CD4-positive, alpha-beta T cell treated with Interferon alpha-2 for 1 hour (primary cell): ENCODE measurements around the gene A1CF.
"Not testable (repeated sequence)": the region's sequence is repeated elsewhere in the genome, so short reads cannot be mapped to it uniquely, and the experiment has no call there.

Experiments
- DNase-seq, 2 donors: peaks; one replicate each; pipeline ENCODE4 v3.0.0-alpha.2; 2020 to 2022

Gene A1CF, protein sequence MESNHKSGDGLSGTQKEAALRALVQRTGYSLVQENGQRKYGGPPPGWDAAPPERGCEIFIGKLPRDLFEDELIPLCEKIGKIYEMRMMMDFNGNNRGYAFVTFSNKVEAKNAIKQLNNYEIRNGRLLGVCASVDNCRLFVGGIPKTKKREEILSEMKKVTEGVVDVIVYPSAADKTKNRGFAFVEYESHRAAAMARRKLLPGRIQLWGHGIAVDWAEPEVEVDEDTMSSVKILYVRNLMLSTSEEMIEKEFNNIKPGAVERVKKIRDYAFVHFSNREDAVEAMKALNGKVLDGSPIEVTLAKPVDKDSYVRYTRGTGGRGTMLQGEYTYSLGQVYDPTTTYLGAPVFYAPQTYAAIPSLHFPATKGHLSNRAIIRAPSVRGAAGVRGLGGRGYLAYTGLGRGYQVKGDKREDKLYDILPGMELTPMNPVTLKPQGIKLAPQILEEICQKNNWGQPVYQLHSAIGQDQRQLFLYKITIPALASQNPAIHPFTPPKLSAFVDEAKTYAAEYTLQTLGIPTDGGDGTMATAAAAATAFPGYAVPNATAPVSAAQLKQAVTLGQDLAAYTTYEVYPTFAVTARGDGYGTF

DNA sequence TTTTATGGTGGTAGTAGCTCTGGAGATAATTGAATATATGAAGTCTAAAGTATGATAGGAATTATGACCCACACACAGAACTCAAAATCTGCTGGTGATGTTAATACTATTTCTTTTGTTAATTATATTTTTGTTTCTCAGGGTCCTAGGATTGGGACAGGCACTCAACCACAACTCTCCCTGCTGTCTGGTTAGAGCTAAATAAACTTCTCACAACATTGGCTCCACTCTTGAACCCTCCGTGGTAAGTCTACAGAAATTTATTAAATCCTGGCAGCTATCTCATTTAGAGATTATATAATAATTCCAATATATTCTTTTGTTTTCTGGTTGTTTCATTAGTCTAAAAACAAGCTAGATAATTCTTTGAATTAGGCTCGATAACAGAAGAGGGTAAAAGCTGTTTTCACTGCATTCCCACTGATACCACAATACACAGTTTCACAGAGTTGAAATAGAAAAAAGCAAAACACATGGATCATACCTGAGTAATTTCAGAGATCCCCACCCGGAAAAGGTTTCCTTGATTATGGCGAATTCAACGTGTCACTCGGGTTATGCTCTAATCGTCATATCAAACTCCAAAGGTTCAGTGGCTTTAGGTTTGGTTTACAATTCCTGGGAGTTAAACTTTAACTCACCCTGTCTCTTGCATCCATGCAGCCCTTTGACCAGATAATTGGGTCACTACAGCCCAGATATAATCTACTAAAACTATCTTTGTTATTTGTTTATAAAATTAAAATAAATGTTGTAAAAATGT, at the start of gene A1CF:
TSS of gene A1CF (minus strand) at position 531 of the 763 bp plus-strand sequence. CDS start 25,687 bp downstream, outside the sequence.
- DNase-seq, result no peak

DNA sequence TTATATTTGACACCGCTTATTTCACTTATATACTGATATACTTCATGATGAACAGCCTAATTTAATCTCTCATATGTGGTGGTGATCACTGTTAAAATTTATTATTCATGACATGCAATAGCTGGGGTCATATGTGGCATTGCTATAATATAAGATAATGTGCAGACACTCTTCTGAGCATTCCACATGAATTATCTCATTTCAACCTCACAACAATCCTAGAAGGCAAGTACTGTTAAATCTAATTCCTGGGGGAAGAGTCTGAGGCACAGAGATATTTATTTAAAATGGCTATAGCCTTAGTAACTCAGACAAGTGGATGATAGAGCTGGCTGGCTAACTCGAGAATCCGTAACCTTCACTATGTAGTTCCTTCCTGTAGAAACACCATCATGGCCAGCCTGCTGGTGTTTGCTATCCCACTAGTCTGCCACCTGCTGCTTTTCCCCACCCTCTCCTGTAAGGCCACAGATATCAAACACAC, 46.6 kb upstream of the A1CF start:
- DNase-seq, result no peak

DNA sequence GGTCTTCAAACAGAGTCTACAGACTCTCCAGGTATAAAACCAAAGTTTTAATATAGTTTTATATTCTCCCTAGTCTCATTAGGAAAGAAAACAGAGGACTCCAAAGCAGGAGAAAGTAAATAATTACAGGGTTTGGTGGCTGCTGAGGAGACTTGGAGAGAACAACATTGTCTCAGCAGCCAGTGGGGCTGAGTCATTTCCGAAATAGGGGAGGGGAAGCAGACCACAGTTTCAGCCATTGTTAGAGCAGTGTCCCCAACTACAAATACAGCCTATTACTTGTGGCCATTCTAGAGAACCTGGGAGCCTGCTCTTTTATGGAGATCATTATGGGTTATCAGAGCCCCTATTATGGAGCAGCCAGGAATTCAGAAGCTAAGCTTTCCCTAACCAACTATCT, 44.2 kb upstream of the A1CF start:
- no peak for DNase-seq

DNA sequence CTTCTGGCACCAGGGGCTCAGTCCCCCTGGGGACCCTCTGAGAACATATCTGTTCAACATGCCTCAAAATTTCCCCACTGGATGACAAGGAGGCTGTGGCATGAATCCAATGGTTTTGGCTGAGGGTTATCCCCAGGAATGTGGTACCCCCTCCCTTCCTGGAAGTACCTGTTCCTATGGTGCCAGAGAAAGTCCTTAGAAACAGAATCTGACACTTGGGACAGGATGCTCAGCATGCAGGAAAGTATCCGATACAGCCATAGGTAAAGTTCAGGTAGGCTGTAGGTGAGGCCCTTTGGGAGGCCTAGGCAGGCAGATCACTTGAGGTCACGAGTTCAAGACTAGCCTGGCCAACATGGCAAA, 42.7 kb upstream of the A1CF start:
- DNase-seq, result no peak

DNA sequence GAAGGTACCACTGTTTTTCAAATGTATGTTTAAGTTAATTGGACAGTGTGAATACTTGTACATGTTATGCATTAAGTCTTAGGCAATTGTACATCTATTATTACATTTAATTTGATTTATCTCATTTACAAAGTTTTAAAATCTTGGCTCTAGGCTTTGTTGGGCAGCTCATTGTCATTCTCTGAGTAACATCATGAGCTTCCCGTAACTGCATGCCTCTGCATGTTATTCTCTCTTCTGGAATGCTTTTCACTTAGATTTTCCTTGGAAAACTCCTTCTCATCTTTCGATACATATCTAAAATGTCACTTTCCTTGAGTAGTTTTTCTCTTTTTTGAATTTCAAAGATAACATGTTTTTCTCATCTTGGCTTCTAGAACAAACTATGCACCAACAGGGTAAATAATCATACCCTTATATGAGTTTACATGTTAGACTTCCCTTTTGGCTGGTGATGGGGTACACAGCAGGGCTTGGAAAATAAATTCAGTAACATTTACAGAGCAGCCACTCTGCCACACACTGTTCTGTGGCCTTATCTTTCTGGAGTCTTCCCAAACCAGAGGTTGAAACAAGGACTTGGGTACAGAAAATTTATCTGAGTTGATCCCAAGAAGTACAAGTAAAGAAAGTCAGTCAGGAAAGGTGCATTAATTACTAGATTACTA, 42.2 kb upstream of the A1CF start:
- no peak for DNase-seq

DNA sequence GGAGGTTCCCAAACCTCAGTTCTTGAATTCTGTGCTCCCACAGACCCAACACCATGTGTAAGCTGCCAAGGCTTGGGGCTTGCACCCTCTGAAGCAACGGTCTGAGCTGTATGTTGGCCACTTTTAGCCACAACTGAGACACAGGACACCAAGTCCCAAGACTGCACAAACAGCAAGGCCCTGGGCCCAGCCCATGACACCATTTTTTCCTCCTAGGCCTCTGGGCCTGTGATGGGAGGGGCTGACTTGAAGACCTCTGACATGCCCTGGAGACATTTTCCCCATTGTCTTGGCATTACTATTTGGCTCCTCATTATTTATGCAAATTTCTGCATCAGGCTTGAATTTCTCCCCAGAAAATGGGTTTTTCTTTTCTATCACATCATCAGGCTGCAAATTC, 38.0 kb upstream of the A1CF start:
- not testable (repeated sequence) for DNase-seq

DNA sequence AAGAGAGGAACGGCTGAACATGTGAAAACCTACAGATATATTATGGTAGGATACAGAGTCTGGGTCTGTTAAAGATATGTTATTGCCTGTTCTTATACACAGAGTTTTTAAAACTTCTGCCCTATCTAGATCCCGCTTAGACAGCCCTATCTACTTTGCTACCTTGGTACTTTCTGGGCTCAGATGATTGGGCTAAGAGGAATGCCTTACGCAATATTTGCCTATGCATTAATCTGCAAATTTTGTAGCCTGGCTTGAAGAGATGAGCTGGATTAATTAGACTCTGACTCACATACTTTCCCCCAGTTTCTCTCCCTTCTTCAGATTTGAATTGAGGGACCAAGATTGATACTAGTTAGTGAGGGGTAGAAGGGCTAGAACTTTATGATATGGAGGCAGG, 33.6 kb upstream of the A1CF start:
- no peak for DNase-seq

DNA sequence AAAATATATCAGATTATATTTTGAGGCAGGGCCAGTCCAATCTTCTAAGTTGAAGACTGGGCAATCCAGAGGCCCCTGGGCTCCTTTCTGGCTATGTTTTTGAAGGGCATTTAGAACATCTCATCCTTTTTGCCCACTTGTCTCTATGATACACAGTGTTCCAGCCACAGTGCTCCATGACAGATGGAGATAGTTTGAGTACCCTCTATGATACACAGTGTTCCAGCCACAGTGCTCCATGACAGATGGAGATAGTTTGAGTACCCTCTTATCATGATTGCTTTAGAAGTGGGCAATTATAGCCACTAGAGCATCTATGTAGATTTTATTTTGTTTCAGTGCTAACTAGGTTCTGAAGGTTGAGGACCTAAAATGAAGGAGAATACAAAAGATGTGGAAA, 33.1 kb upstream of the A1CF start:
- no peak for DNase-seq

DNA sequence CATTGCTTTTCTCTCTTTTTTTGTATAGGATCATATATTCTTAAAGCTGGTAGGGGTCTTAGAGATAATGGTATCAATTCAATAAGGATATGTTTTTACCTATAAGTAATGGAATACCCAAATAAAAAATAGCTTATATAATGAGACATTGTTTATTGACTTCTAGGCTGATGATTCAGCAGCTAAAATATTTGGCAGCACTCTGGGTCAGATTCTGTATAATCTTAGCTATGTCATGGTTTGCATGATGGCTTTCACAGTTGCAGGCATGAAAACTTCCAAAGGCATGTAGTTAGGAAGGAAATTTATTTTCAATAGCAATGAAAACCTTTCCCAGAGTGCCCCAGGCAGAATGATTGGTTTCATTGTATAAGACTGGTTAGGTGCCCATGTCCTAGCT, 32.1 kb upstream of the A1CF start:
- DNase-seq, result no peak

DNA sequence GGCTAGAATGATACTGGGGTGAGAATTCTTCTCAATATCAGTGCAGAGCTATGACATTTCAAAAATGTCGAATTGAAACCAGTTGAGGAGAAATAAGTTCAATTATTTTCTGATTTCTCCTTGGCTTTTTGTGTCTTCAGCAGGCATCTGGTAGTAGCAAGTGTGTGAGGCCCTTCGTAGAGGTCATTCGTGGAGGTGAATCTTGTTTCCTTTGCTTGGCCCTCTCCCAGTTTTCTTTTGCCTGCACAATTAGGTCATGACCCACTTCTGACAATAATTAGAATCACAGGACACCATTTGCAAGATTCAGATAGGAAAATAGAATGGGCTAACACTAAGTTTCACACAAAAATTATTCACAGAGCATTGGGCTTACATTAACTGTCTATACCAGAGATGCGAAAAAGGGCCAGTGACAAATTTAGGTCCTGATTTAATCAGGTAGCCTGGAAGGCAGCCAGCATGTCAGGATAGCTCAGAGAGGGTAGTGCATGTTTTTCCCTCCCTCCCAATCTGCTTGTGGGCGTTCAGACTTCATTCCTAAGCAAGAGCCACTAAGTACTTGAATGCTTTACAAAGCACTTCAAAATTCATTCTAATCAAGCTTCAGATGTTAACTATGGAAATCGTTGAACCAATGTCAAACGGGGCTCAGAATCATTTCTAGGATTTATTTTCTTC, 24.0 kb upstream of the A1CF start:
- no peak for DNase-seq

DNA sequence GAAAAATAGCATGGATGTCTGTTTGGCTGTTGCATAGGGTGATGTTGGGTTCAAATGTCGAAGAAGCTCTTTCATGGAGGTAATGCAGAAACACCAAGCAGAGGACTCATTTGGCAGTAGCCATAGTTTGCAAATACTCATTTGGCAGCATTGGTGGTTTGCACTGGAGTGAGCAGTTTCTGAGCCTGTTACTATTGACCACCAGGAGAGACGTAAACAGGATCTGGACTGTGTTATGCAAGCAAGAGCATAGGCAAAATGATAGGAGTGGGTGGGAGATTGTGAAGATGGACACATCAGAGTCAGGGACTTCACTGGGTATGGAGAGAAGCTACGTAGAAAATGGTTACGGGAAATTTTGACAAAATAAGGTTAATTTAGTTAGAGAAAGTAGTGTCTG, 22.9 kb upstream of the A1CF start:
- no peak for DNase-seq

DNA sequence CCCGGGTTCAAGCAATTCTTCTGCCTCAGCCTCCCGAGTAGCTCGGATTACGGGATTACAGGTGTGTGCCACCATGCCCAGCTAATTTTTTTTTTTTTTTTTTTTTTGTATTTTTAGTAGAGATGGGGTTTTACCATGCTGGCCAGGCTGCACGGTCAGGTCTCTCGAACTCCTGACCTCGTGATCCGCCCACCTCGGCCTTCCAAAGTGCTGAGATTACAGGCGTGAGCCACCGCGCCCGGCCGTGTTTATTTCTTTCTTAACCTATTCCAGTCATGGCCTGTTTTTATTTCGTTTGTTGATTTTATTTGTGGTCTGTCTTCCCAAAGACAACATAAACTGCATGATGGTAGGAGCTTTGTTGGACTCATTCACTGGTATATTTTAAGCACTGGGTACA, 20.4 kb upstream of the A1CF start:
- not testable (repeated sequence) for DNase-seq

DNA sequence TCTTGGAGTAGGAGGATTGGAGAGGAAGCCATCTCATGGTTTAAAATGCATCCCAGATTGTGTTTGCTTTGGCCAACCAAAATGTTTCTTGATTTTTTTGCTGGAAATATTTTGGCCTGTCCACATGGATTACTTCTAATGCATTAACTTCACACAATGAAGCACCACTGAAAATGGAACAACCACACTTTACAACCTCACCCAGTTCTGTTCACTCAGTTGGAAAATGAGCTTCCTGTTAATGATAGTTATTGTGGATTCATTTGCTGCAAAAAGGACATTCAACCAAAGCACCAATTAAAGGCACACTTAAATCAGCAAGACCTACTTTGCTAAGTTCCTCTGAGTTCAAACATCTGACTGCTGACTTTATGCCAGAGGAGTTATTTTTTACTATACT, 11.3 kb upstream of the A1CF start:
- DNase-seq, result no peak

DNA sequence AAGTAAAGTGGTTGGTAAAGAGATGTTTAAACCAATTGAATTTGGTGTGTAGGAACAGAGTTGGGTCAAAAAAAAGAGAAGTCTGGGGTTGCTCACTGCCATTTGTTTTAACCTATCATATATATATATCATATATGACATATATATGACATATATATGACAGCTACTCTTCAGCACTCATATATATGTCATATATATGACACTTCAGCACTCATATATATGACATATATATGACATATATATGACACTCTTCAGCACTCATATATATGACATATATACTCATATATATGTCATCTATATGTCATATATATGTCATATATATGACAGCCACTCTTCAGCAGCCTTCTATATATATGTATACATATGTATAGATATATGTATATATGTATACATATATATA, 8.9 kb upstream of the A1CF start:
- DNase-seq, result no peak

DNA sequence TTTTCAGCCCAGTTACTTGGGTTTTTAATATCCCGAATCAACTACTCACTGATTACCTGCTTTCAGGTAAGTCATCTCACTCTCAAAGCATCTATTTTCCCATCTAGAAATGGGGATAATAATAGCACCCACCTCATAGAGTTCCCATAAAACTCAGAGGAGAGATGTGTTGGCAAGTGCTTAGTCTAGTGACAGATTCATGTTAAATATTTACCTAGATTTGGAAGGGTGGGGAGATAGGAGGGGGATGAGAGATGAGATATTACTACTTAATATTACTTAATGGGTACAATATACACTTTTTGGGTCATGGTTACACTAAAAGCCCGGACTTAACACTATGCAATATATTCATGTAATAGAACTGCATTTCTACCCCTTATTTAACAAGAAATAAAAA, 7.0 kb upstream of the A1CF start:
- DNase-seq, result no peak

DNA sequence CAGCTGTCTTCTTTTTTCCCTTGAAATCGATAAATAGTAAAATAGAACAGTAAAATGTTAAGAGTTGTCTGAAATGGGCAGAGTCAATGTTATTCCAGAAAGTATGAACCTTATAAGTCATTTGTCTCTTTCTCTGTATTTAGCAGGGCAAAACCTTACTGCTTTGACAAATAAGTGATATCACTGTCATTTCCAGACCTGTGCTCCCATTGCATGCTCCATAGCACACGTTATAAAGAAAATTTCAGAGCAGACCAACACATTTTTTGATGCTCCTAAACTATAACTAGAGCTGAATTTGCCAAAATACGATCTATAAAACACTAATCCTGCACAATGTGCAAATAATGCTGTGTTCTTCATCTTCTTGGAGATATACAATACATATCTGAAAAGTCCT, 1.1 kb downstream of the A1CF start:
- DNase-seq, result no peak

DNA sequence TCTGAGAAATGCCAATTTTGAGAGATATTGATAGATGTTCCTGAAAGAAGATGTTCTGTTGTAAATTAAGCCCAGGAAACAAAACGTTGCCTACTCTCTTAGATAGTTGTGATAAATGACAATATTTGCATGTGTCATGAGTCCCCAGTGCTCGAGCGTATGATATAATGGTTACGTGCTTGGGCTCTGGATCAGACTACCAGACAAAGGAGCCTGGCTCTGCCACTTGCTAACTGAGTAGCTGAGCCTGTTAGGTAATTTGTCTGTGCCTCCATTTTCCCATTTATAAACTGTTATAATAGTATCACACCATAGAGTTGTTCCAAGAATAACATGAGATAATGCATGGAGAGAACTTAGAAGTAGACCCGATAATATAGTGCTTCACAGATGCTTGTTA, 1.8 kb downstream of the A1CF start:
- no peak for DNase-seq

DNA sequence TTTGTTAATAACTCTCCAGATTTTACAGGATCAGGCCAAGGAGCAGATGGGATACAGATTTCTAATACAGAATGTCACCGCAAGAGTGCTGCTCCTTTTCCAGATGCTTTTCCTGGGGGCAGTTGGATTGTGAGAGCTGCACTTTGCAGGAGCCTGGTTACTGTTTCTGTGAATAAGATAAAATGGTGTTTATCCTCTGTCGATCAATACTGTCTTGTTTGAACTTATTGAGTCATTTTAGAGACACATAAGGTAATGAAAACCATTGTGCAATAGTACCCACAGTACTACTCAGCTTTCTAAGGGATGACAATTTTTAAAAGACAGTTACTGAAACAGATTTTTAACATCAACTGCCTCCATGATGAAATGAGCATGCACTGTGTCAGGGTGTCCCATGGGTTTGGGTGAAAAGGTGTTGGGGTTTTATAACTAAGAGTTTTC, 2.9 kb downstream of the A1CF start:
- no peak for DNase-seq

DNA sequence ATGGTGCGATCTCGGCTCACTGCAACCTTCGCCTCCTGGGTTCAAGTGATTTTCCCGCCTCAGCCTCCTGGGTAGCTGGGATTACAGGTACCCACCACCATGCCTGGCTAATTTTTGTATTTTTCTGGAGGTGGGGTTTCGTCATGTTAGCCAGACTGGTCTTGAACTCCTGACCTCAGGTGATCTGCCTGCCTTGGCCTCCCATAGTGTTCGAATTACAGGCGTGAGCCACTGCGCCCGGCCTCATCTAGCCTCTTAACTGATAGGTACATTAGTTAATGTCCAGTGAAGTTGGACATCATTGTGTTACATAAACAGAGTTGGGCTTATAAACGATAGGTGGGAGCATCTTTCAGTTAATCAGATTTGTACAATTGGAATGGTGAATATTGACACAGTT, 4.4 kb downstream of the A1CF start:
- DNase-seq, result not testable (repeated sequence)

DNA sequence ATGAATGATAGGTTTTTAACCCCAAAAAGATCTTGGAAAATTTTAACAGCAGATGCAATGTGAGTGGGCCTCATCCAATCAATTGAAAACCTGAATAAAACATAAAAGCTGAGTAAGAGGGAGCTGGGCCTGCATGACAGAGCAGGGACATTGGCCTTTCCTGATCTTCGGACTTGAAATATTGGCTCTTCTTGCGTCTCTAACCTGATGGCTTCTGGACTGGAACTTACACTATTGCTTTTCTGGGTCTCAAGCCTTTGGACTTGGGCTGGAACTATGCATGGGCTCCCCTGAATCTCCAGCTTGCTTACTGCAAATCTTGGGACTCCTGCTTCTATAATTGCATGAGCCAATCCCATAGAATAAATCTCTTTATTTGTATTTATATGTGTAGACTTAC, 9.0 kb downstream of the A1CF start:
- DNase-seq, result no peak

DNA sequence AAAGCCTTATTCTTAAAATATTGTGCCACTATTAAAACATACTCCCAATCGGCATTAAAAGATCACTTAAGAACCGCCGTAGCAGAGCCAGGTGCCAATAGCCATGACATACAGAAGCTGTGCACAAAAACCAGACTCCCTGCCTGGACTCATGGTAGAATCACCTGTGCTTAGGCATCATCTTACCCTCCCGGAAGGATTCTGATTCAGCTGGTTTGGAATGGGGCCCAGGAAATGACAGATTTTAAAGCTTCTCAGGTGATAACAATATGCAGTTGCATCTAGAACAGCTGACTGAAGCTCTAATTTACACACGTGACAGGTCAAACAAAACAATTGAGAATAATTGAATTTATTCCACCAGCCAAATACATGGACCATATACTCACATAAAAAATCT, 10.7 kb downstream of the A1CF start:
- no peak for DNase-seq

DNA sequence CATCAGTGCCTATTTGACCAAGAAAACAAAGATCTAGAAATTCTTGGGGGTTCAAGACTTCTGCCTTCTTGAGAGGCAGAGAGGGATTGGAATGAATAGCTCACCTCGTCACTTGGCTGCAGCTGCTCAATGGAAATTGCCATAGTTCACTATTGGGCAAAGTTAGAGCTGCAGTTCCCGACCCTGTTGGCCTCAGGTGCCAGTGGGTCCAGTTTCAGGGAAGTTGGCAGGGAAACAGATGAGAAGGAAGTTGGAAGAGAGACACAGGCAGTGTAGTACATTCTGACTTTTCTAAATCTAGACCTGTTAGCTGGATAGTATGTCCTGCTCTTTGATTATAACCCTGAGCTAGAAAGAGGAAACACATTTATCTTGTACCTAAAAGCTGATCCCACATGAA, 19.1 kb downstream of the A1CF start:
- no peak for DNase-seq

DNA sequence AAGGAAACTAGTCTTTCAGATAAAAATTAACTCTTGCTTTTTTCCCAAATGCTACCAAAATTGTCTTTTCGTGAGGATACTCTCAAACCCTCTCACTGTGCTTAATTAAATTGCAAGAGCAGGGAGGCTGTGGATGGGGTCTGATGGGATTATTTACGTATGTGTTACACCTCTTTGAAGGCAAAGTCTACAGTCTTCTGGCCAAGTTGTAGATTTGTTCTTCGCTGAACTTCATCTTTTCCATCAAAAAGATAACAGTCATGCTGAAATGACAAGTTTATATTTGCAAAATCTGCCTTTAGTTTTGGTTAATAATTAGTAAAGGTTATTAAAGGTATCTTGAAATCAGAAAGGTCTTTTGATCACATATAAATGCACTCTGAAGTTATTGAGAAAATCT, 22.7 kb downstream of the A1CF start:
- DNase-seq, result no peak
